WERI-Rb-1 (cell line): ENCODE data around the gene GYPC.

Experiments used
- DNase-seq: peaks from one replicate; pipeline ENCODE4 v3.0.0-alpha.2; 2020
- H3K27ac ChIP-seq: fragments of 250-450 bp; sonication (Bioruptor Pico); 2 replicates; pipeline ENCODE4 v1.5.1; 2020; ENCODE audit warnings: mild to moderate bottlenecking, moderate library complexity
- H3K27me3 ChIP-seq: fragments of 250-450 bp; sonication (Bioruptor Pico); 2 replicates; pipeline ENCODE4 v1.5.1; 2021; ENCODE audit warnings: mild to moderate bottlenecking, low read depth, moderate library complexity; ENCODE audit not compliant: insufficient read depth, severe bottlenecking
- H3K36me3 ChIP-seq: fragments of 250-450 bp; sonication (Bioruptor Pico); 2 replicates; pipeline ENCODE4 v1.5.1; 2020; ENCODE audit warnings: mild to moderate bottlenecking, moderate library complexity
- H3K4me3 ChIP-seq: 2 replicates; pipeline ENCODE4 v1.5.1; 2011; ENCODE audit warnings: low read depth, mild to moderate bottlenecking, control low read depth, low read length
- H3K9me3 ChIP-seq: fragments of 250-450 bp; sonication (Bioruptor Pico); 2 replicates; pipeline ENCODE4 v1.5.1; 2021; ENCODE audit warnings: mild to moderate bottlenecking, moderate library complexity; ENCODE audit not compliant: severe bottlenecking
- TF ChIP-seq, protein P1 (sequence below): IDR thresholded peaks from 2 replicates; pipeline ENCODE4 v1.5.1; 2011; ENCODE audit warnings: low read depth, mild to moderate bottlenecking, control low read depth, inconsistent platforms, low read length

Gene GYPC

DNA sequence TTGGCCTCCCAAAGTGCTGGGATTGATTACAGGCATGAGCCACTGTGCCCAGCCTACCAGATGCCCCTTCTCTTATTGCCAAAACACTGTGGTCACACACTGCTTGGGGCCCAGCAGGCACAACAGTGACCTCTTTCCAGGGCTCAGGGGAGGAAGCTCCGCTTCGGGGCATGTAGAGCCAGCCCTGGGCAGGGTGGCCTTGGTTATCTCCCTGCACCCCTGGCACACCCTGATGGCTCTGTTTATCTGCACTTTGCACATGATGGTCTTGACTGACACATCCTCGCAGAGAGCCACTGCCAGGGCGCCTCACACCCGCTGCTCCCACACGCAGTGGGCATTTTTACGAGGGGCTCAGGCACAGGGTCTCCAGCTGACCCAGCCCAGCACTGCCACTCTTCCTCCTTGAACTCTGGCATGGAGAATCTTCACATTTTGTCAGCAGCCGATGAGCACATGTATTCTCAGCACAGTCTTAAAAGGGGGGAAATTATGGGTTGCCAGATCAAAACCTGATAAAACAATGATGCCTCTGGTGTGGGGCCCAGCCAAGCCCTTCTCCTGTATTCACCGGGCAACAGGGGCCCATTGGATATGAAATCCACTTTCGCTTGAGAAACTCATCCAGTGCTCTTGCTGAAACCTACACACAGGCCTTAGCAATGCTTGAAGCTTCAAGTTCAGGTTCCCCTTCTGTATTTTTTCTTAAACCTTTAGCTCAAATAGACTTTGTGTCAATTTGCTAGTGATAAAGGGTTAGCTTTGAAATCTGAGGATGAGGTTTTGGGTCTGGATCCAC, 5.9 kb downstream of the GYPC start:
- Histone ChIP-seq H3K36me3 (no peaks in the 10 kb centered on the region), H3K4me3 (no peak overlapping the region), H3K27ac (no peak overlapping the region), H3K9me3 (no peaks in the 10 kb centered on the region), H3K27me3 (peaks cover 64% of the 10 kb centered on the region)
- no peak for DNase-seq
- TF ChIP-seq, protein P1, sequence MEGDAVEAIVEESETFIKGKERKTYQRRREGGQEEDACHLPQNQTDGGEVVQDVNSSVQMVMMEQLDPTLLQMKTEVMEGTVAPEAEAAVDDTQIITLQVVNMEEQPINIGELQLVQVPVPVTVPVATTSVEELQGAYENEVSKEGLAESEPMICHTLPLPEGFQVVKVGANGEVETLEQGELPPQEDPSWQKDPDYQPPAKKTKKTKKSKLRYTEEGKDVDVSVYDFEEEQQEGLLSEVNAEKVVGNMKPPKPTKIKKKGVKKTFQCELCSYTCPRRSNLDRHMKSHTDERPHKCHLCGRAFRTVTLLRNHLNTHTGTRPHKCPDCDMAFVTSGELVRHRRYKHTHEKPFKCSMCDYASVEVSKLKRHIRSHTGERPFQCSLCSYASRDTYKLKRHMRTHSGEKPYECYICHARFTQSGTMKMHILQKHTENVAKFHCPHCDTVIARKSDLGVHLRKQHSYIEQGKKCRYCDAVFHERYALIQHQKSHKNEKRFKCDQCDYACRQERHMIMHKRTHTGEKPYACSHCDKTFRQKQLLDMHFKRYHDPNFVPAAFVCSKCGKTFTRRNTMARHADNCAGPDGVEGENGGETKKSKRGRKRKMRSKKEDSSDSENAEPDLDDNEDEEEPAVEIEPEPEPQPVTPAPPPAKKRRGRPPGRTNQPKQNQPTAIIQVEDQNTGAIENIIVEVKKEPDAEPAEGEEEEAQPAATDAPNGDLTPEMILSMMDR, result no peak

DNA sequence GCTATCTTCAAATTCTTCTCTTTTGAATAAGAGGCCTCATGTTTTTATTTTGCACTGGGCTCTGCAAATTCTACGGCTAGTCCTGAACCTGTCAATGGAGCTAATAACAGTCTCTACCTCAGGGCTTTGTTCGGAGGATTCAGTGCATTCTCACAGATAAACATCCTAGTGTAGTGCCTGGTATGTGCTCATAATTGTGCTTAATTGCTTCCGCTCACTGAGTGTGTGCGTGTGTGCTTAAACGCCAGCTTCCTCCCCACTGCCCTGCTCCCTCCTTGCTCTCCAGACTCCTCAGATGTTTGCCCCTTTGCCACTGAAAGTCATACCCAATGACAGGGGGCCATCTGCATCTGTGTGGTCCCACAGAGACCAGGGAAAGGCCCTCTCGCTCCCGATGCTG, 6.7 kb downstream of the GYPC start:
- TF ChIP-seq, protein P1, result no peak
- Histone ChIP-seq H3K36me3 (no peaks in the 10 kb centered on the region), H3K9me3 (no peaks in the 10 kb centered on the region), H3K4me3 (no peak overlapping the region), H3K27ac (no peak overlapping the region), H3K27me3 (peaks cover 66% of the 10 kb centered on the region)
- no peak for DNase-seq

DNA sequence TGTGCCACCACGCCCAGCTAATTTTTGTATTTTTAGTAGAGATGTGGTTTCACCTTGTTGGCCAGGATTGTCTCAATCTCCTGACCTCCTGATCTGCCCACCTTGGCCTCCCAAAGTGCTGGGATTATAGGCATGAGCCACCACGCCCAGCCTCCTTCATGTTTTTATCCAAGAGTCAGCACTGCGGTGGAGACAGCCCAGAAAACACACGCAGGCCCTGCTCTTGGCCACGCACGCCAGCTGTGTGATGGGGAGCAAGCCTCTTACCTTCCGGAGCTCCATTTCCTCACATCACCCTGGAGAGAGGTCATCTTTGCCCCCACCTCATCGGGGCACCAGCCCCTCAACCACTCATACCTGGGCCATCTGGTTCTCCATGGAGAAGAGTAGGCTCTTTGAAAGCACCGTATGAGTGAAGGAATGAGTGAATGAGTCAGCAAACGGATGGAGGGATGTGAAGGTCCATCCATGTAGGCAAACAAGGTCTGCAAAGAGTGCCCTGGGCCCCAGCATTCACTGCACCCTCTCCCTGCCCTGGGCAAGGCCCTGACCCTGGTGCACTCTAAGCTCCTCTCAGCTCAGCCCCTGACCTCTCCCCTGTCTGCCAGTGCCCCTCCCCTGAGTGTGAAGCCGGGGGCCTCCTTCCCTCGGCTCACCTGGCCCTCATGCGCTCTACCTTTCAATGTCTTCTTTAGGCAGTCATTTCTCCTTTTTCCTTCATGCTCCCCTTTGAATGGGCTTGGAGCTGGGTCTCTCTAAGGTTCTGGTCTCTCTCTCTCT, 7.4 kb downstream of the GYPC start:
- DNase-seq, result no peak
- TF ChIP-seq, protein P1, result no peak
- Histone ChIP-seq H3K9me3 (no peaks in the 10 kb centered on the region), H3K4me3 (no peak overlapping the region), H3K27ac (no peak overlapping the region), H3K36me3 (no peaks in the 10 kb centered on the region), H3K27me3 (peaks cover 69% of the 10 kb centered on the region)

DNA sequence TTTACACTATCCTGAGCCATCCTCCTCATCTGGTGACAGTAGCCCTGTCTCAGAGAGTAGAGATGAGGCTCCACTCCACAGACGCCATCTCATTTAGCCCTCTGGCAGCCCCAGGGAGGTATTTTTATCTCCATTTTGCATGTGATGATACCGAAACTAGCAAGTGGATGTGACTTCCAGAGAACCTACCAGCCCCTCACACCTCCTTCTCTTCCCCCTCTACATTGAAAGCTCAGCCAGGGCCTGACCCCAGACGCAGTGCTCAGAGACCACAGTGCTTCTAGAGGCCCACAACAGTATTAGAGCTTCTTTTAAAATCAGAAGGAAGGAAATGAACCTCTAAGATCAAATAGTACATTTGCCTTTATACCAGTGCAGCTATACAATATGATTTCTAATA, 8.3 kb downstream of the GYPC start:
- TF ChIP-seq, protein P1, result no peak
- no peak overlapping the region for H3K4me3 ChIP-seq
- peaks cover 63% of the 10 kb centered on the region for H3K27me3 ChIP-seq
- no peaks in the 10 kb centered on the region for H3K36me3 ChIP-seq
- no peaks in the 10 kb centered on the region for H3K9me3 ChIP-seq
- no peak overlapping the region for H3K27ac ChIP-seq
- DNase-seq, result no peak

DNA sequence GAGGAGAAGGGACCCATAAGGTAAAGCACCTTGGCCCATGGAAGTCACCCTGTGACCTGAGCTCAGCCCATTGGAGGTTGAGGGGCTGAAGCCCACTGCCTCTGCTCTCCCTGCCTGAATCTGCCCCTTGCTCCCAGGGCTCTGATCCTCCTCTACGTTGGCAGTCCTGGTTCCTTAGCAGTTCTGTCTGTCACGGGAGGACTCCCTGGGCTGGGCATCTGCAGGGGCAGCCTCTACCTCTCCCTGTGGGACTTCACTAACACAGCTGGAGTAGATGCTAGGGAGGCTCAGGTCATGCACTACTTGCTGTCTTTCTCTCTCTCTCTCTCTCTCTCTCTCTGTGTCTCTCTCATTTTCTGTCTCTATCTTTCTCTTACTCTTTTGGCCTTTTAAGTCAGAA, 8.7 kb downstream of the GYPC start:
- peaks cover 64% of the 10 kb centered on the region for H3K27me3 ChIP-seq
- no peaks in the 10 kb centered on the region for H3K36me3 ChIP-seq
- H3K4me3 ChIP-seq, result no peak overlapping the region
- no peak for DNase-seq
- no peaks in the 10 kb centered on the region for H3K9me3 ChIP-seq
- TF ChIP-seq, protein P1, result no peak
- H3K27ac ChIP-seq, result no peak overlapping the region
